Stimulated activated CD4-positive, alpha-beta T cell treated with anti-CD3 and anti-CD28 coated beads, Interleukin-12 subunit alpha, Interleukin-12 subunit beta, amount 100 ng/mL, for 48 hours (primary cell): ENCODE data around the gene ZNF516.
"Not testable (repeated sequence)": the region's sequence is repeated elsewhere in the genome, so short reads cannot be mapped to it uniquely, and the experiment has no call there.

Experiments used
- DNase-seq, 3 donors: peaks; one replicate each; pipeline ENCODE4 v3.0.0-alpha.2; 2020; ENCODE audit warnings: low read depth in 2 of 3, low spot score in 1 of 3

The ZNF516 gene, protein sequence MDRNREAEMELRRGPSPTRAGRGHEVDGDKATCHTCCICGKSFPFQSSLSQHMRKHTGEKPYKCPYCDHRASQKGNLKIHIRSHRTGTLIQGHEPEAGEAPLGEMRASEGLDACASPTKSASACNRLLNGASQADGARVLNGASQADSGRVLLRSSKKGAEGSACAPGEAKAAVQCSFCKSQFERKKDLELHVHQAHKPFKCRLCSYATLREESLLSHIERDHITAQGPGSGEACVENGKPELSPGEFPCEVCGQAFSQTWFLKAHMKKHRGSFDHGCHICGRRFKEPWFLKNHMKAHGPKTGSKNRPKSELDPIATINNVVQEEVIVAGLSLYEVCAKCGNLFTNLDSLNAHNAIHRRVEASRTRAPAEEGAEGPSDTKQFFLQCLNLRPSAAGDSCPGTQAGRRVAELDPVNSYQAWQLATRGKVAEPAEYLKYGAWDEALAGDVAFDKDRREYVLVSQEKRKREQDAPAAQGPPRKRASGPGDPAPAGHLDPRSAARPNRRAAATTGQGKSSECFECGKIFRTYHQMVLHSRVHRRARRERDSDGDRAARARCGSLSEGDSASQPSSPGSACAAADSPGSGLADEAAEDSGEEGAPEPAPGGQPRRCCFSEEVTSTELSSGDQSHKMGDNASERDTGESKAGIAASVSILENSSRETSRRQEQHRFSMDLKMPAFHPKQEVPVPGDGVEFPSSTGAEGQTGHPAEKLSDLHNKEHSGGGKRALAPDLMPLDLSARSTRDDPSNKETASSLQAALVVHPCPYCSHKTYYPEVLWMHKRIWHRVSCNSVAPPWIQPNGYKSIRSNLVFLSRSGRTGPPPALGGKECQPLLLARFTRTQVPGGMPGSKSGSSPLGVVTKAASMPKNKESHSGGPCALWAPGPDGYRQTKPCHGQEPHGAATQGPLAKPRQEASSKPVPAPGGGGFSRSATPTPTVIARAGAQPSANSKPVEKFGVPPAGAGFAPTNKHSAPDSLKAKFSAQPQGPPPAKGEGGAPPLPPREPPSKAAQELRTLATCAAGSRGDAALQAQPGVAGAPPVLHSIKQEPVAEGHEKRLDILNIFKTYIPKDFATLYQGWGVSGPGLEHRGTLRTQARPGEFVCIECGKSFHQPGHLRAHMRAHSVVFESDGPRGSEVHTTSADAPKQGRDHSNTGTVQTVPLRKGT

DNA sequence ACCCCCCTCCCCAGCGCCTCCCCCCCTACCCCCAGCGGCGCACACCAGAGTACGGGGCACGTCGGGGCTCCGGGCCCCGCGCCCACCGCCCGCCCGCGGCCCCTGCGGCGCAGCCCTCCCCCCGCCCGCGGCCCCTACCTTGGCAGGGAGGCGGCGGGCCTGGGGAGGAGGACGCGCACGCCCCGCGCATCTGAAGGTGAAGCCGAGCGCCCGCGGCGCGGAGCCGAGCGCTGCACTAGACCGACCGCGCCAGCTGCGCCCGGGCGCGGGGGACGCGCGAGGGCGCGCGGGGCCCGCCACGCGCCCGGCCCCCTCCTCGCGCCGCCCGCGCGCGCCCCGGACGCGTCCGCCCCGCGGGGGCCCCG is at the start of gene ZNF516:
ZNF516 (minus strand) TSS at position 237 of the 365 bp plus-strand sequence. CDS start 52,188 bp downstream, outside the sequence.
- DNase-seq = no peak

- no peak for DNase-seq
Measured at GRCh38 chr18:76538846-76539245, 43.8 kb upstream of the ZNF516 start.

DNA sequence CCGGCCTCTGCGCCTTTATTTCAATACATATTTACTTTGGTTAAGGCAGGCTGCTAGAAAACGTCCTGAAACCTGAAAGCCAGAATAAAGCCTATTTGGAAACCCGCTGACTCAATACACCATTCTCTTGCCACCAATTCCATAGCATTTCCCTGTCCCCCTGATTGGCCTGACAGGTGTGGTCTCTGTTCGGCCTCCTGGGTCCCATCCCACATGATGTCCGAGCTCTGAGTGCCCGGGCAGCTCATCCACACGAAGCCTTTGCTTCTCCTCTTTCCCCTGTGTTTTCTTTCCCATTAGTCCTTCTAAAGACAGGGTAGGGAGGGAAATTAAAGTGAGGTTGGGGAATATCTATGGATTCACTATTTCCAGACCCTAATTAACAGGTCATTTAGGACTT is 42.6 kb upstream of the ZNF516 start:
- no peak for DNase-seq

GRCh38 chr18:76536593-76536992 is 41.6 kb upstream of the ZNF516 start:
- DNase-seq = not testable (repeated sequence)

DNA sequence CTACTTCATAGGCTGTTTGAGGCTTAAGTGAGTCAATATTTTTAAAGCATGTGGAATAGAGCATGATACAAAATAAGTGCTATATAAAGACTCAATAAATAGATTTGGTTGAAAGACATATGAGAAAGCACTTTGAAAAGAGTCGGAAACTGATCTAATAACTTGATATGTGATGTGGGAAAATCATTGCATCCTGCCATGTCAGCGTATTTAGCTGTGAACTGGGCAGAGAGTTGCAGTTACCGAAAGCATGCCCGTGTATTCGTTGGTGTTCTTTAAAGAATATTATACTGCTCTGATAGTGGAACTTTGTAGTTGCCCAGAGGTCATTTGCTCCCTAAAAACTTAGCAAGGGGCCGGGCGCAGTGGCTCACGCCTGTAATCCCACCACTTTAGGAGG is 37.8 kb upstream of the ZNF516 start:
- no peak for DNase-seq

DNA sequence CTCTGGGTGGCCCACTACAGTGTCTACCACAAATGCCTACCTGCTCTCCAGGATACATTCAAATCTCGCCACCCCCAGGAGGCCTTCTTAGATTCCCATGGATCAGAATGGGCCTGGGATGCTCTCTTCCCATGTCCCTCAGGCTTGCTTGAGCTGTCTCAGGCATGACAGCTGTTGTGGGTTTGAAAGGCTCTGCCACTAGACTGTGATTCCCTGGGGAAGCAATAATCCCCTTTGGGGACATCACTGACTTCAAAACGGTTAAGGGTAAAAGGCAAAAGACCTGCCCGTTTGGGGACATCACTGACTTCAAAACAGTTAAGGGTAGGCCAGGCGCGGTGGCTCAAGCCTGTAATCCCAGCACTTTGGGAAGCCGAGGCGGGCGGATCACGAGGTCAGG is 35.8 kb upstream of the ZNF516 start:
- DNase-seq = no peak

- DNase-seq = no peak
Measured at GRCh38 chr18:76530391-76530790, 35.3 kb upstream of the ZNF516 start.

- no peak for DNase-seq
Measured at GRCh38 chr18:76529433-76529811, 34.4 kb upstream of the ZNF516 start.

DNA sequence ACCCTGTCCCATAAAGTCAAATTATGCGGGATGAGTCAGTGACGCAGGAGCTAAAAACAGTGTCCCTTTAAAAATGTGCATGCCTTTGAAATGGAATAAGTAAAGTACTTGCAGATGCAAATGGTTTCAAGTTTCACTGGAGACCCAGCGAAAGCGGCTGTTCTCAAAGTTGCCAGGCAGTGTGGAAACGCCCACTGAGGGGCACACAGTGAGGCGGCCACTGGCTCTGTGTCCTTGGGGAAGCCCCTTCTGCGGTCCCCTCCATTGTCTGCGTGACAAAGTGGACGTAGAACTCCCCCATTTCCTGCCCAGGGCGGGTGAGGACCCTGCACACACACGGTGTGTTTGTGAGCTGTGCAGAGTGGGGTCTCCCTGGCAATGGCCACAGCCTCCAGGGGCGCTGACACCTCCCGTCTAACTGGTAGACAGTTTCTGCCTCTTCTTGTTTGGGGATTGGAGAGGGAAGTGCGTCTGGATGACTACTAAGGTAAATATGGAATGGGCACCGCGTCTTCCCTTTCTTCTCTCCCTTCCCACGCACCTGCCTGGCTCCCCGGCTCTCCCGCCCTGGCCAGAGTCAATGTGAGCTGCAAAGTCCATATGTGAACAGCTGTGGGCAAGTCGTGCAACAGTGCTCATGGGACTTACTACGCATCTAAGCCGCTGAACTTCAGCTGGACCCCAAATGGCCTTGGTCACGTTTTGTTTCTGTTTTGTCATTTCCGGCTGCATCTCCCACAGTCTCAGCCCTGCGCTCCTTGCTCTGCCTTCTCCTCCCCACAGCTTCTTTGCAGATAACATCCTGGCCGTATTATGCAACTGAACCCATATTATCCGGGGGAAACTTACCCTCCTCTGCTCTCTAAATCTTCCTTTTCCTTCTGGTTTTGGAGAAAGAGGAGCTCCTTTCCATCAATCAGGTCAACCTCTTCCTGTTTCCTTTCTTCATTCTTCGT is 33.7 kb upstream of the ZNF516 start:
- no peak for DNase-seq

GRCh38 chr18:76525911-76526310 is 30.9 kb upstream of the ZNF516 start:
- DNase-seq = no peak

GRCh38 chr18:76524900-76525698 is 30.1 kb upstream of the ZNF516 start:
- no peak for DNase-seq

DNA sequence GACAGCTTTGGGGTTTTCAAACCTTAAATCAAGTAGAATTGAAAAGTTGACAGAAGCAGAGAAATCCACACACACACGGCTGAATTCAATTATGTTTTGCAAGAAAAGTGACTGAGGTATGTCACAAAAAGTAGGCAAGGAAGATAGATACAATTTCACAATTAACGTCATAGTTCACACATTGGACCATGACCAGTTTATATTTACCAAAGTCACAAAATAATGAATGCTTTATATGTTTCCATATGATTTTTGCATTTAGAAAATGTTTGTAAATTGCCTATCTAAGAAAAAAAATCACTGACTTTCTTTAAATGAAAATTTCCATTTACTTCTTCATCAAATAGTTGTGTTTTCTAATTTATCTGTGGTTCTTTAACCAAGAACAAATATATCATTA is 29.4 kb upstream of the ZNF516 start:
- DNase-seq = no peak

GRCh38 chr18:76522551-76522950 is 27.5 kb upstream of the ZNF516 start:
- DNase-seq = no peak

DNA sequence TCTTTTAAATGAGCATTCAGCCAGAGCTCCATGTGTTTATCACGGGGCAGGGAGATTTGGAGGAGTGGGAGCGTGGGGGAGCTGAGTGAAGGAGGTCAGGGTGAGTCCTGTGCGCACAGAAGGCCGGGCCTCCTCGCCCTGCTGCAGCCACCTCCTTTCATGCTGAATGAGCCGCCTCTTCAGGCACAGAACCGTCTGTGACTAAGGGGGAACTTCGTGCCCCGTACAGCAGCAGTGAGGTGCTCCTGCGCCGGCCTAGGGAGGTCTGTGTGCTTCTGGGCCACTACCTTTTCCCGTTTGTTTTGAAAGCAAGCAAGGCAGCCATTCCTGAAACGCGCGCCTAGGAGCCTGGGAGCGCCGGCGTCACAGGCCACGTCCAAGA is 27.1 kb upstream of the ZNF516 start:
- no peak for DNase-seq

DNA sequence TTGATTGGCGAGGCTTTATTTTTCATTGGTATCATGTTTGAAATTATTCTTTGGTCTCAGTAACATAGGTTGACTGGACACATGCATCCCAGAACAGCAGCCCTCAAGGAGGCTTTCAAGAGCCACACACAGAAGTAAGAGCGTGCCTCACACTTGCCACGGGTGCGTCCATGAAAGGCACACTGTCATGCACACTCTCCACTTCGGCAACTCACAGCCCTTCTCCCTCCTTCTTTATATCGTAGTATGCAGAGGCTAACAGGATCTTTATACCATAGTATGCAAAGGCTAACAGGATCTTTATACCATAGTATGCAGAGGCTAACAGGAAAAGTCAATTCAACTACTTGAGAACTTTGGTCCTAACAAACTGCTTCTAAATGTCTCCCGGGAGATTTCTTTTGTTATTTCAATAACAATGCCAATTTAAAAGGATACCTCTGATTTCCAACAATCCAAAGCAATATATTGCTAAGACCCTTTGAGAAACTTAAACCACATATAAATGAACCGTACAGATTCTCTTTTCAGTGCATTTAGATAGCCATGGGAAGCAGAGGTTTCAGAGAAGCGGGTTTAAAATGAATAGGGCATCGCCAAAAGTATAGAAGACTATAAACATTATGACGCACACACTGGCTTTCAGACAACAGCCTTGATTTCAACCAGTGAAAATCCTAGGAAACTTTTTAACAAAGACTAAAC is 26.5 kb upstream of the ZNF516 start:
- no peak for DNase-seq

- DNase-seq = no peak
Measured at GRCh38 chr18:76518860-76519538, 24.0 kb upstream of the ZNF516 start.

DNA sequence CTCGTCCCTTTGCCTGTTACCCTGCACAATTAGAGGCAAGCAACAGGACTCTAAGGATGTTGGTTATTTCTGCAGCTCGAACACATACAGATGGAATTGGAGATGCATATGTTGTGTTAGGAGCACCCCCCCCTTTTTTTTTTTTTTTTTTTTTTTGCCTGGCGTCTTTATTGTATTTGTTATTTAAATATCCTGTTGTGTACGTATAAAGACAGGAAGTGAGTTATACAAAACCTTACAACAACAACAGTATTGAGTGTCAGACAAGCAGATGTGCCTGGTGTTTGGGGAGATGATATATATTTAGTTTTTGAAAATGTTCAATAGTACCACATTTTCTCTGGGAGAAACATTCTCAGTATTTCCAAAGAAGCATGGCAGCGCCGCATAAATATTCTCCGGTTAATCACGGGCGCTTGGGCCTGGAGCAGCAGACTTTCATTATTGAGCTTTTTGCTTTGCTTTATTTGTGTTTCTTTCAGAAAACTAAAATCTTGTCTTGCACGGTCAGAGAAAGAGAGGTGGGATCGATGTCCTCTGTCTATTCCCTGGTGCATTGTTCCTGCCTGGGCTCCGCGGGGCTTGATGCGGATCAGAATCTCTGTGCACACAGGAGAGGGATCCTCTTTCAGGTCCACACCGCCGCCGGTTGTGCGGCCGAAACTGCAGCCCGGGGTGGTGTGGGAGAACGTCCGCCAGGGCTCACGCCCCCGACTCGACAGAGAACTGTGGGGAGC is 23.2 kb upstream of the ZNF516 start:
- DNase-seq = no peak

DNA sequence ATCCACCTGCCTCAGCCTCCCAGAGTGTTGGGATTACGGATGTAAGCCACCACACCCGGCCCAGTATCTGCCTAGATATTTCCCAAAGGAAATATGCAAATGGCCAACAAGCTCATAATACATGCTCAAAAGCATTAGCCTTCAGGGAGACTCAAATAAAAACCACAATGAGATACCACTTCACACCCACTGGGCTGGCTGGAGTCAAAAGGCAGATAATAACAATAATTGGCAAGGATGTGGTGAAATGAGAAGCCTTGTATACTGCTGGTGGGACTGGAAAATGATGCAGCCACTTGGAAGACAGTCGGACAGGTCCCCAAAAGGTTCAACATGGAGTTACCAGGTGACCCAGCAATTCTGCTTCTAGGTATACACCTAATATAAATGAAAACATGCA is 20.5 kb upstream of the ZNF516 start:
- no peak for DNase-seq
